ENCODE results near the gene ZNF335.

- no peak for TF ChIP-seq POLR2A (IDR thresholded peaks at IDR 0.05; ENCODE audit: extremely low read depth, insufficient read length)
- TF ChIP-seq, protein P1, sequence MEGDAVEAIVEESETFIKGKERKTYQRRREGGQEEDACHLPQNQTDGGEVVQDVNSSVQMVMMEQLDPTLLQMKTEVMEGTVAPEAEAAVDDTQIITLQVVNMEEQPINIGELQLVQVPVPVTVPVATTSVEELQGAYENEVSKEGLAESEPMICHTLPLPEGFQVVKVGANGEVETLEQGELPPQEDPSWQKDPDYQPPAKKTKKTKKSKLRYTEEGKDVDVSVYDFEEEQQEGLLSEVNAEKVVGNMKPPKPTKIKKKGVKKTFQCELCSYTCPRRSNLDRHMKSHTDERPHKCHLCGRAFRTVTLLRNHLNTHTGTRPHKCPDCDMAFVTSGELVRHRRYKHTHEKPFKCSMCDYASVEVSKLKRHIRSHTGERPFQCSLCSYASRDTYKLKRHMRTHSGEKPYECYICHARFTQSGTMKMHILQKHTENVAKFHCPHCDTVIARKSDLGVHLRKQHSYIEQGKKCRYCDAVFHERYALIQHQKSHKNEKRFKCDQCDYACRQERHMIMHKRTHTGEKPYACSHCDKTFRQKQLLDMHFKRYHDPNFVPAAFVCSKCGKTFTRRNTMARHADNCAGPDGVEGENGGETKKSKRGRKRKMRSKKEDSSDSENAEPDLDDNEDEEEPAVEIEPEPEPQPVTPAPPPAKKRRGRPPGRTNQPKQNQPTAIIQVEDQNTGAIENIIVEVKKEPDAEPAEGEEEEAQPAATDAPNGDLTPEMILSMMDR (IDR thresholded peaks at IDR 0.05; ENCODE audit: low read depth, low read length): peak; percentile 38
- TF ChIP-seq, protein P2, sequence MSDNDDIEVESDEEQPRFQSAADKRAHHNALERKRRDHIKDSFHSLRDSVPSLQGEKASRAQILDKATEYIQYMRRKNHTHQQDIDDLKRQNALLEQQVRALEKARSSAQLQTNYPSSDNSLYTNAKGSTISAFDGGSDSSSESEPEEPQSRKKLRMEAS (IDR thresholded peaks at IDR 0.05; ENCODE audit: low read depth, low read length): no peak
- no peak for TF ChIP-seq MYC (IDR thresholded peaks at IDR 0.05; ENCODE audit: low read depth, low read length)
These were observed 38.5 kb downstream of the ZNF335 start for GRCh38 chr20:45933266-45934045.

Data from NB4 (cell line).